MM.1S (cell line): ENCODE results near the gene FOXP1.

ENCODE experiments used
- CTCF ChIP-seq: fragments of 300-600 bp; sonication (generic); IDR thresholded peaks from 2 replicates; pipeline ENCODE4 v1.5.1; 2016; ENCODE audit warnings: antibody characterized with exemption, low read length, mixed read lengths
- EZH2 ChIP-seq: fragments of 300-600 bp; sonication (generic); optimal IDR thresholded peaks from 2 replicates; pipeline ENCODE3; 2017; ENCODE audit warnings: low read depth, mild to moderate bottlenecking, antibody characterized with exemption, low read length, mixed read lengths

- no peak for TF ChIP-seq CTCF
- no peak for TF ChIP-seq EZH2
Observed at GRCh38 chr3:71565976-71566375, 17.6 kb downstream of the FOXP1 start.
